ENCODE results near the gene FAM107B. TPM values are rescaled to one million over a fixed set of nuclear protein-coding genes. Genes with fewer than 3 reads are reported as not detected.

FAM107B gene
- total RNA-seq, 4 donors from 2014 or later: 31.5 to 59.0 (median 39.3) TPM

GRCh38 chr10:14652816-14653215 is 121.9 kb downstream of the FAM107B start:
- TF ChIP-seq CTCF (IDR thresholded peaks at IDR 0.05; ENCODE audit: low read depth): no peak

GRCh38 chr10:14652067-14652466 is 122.6 kb downstream of the FAM107B start:
- TF ChIP-seq CTCF (IDR thresholded peaks at IDR 0.05; ENCODE audit: low read depth): no peak

- TF ChIP-seq CTCF (IDR thresholded peaks at IDR 0.05; ENCODE audit: low read depth): no peak
Measured at GRCh38 chr10:14649739-14650138, 125.0 kb downstream of the FAM107B start.

- no peak for TF ChIP-seq CTCF (IDR thresholded peaks at IDR 0.05; ENCODE audit: low read depth)
Measured at GRCh38 chr10:14648946-14649345, 125.8 kb downstream of the FAM107B start.

- no peak for TF ChIP-seq CTCF (IDR thresholded peaks at IDR 0.05; ENCODE audit: low read depth)
Measured at GRCh38 chr10:14648005-14648765, 126.5 kb downstream of the FAM107B start.

GRCh38 chr10:14645239-14645960 is 129.3 kb downstream of the FAM107B start:
- TF ChIP-seq CTCF (IDR thresholded peaks at IDR 0.05; ENCODE audit: low read depth): no peak

GRCh38 chr10:14639637-14640036 is 135.1 kb downstream of the FAM107B start:
- TF ChIP-seq CTCF (IDR thresholded peaks at IDR 0.05; ENCODE audit: low read depth): no peak

Measured in subcutaneous adipose tissue (tissue), 4 donors.